ENCODE data around the gene KIAA0040.

GRCh38 chr1:175131095-175131494, 61.5 kb downstream of the KIAA0040 start:
- TF ChIP-seq CTCF (IDR thresholded peaks at IDR 0.05; ENCODE audit: extremely low read depth in 1 of 2, insufficient read depth in 1 of 2, low read depth in 1 of 2, low read length in 2 of 2) (no peak), POLR2AphosphoS5 (IDR thresholded peaks at IDR 0.05; ENCODE audit: insufficient read depth, low read depth, low read length) (no peak), EZH2 (IDR thresholded peaks at IDR 0.05; ENCODE audit: borderline replicate concordance, low read depth, low read length, severe bottlenecking) (no peak), POLR2A (IDR thresholded peaks at IDR 0.05; ENCODE audit: low read depth, low read length) (no peak), JUN (IDR thresholded peaks at IDR 0.05; ENCODE audit: borderline replicate concordance, insufficient read depth, insufficient read length, low read depth) (no peak), MYC (IDR thresholded peaks at IDR 0.05; ENCODE audit: low read depth, low read length) (no peak), MAX (IDR thresholded peaks at IDR 0.05; ENCODE audit: insufficient read depth, insufficient read length) (no peak)

Measured in endothelial cell of umbilical vein (primary cell).